ENCODE results near the gene BAZ1B.
"Not testable (repeated sequence)": the region's sequence is repeated elsewhere in the genome, so short reads cannot be mapped to it uniquely, and the experiment has no call there.

The BAZ1B gene

GRCh38 chr7:73442222-73442902 is 79.7 kb downstream of the BAZ1B start:
- no peak for DNase-seq

DNA sequence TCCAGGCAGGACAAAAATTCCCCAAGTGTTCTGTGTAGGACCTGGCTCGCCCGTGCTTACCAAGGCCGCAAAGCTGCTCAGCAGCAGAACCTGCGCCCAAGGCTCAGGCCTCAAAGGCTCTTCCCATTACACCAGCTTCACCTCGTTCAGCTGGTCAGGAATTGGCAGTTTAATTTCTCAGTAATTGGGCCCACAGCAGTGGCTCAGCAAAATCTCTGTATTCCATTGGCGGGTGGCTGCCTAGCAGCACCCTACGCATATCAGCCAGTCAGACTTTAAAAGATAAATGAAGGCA is 82.7 kb downstream of the BAZ1B start:
- no peak for DNase-seq

DNA sequence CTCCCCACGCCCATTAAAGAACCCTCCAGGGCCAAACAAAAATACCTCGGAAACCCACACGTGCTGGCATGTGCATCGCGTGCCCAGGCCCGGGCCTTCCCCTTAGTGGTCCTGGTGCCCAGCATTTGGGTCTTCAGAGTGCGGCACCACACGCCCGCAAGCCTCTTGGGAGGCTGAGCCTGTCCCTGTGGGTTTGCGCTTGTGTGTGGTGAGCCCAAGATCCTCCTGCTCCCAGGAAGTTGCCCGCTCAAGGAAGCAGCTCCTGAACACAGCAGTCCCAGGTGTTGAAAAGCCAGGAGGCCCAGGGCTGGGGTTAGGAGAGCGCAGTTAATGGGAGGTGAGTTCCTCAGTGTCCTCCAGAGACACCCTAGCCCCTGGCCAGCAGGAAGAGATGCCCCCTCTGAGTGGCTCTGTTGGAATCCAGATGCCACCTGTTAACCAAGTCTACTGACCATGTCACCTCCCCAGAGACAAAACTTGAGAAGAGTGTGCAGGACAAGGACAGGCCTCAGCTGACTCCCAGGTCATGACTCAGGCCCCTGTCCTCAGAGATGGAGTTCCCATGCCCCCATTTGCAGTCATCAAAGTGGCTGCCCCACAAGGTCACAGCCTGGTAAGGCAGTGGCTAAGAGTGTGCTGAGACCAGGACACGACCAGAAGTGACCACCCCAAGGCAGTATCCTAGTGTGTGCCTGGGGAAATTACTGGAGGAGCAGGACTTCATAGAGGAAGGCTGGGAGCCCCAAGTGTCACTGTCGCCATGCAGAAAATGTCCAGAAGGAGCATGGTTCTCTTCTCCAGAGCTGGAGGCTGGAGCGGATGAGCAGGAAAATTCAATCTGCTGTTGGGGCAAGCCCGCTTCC is 83.3 kb downstream of the BAZ1B start:
- no peak for DNase-seq

GRCh38 chr7:73437621-73438416 is 84.3 kb downstream of the BAZ1B start:
- no peak for DNase-seq

GRCh38 chr7:73437091-73437490 is 85.0 kb downstream of the BAZ1B start:
- no peak for DNase-seq

DNA sequence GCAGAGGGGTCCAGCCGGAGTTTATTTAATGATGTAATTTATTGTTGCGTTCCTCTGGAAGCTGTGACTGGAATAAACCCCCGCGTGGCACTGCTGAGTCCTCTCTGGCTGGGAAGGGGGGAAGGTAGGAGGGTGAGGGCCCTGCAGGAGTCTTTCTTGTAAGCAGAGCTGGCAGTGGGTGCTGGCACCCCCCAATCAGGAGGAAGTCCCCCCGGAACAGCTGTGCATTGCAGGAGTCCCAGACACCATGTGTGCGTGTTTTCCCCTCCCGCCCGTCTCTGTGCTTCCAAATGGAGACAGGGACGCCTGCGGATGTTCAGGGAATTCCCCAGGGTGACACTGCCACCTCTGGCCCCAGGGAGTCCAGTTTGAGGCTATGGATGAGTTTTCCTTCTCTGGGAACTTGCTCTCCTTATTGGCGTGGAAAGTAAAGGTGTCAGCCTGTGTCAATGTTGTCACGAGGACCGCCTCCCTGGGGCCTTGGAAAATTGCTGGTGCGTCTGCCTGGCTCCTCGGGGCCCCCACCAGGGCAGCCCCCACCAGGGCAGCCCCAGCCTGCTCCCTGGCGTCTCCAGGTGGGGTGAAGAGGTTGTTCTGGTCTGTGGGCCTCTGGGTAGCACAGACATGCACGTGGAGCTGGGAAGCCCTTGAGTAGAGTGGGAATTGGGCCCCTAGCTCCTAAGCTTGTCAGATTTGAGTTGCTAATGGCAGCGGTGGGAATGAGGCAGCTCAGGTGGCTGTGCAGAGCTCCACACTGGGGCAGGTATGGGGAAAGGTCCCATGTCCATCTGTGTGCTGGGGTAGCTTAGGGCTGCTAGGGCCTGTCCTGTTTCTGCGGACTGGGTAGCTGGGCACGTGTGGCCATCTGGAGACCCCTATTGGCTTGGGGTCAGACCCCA is 85.8 kb downstream of the BAZ1B start:
- no peak for DNase-seq

- no peak for DNase-seq
Observed at GRCh38 chr7:73435471-73436009, 86.6 kb downstream of the BAZ1B start.

GRCh38 chr7:73434701-73435069 is 87.4 kb downstream of the BAZ1B start:
- no peak for DNase-seq

DNA sequence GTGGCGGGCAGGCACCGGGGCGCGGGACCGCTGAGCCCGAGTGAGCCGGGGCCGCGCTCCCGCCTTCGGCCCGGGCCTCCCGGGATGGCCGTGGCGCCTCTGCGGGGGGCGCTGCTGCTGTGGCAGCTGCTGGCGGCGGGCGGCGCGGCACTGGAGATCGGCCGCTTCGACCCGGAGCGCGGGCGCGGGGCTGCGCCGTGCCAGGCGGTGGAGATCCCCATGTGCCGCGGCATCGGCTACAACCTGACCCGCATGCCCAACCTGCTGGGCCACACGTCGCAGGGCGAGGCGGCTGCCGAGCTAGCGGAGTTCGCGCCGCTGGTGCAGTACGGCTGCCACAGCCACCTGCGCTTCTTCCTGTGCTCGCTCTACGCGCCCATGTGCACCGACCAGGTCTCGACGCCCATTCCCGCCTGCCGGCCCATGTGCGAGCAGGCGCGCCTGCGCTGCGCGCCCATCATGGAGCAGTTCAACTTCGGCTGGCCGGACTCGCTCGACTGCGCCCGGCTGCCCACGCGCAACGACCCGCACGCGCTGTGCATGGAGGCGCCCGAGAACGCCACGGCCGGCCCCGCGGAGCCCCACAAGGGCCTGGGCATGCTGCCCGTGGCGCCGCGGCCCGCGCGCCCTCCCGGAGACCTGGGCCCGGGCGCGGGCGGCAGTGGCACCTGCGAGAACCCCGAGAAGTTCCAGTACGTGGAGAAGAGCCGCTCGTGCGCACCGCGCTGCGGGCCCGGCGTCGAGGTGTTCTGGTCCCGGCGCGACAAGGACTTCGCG is 88.0 kb downstream of the BAZ1B start:
- DNase-seq = peak; percentile 28

DNA sequence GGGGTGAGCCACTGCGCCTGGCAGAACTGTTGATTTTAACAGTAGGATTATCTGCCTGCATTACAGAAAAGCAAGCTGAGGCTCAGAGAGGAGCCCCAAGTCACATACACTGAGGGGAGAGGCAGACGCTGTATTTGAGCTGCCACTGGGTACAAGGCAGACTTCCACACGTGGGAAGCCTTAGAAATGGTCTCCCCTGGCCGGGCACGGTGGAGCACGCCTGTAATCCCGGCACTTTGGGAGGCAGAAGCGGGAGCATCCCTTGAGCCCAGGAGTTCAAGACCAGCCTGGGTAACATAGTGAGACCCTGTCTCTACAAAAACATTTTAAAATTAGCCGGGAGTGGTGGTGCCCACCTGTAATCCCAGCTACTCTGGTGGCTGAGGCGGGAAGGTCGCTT is 89.4 kb downstream of the BAZ1B start:
- no peak for DNase-seq

DNA sequence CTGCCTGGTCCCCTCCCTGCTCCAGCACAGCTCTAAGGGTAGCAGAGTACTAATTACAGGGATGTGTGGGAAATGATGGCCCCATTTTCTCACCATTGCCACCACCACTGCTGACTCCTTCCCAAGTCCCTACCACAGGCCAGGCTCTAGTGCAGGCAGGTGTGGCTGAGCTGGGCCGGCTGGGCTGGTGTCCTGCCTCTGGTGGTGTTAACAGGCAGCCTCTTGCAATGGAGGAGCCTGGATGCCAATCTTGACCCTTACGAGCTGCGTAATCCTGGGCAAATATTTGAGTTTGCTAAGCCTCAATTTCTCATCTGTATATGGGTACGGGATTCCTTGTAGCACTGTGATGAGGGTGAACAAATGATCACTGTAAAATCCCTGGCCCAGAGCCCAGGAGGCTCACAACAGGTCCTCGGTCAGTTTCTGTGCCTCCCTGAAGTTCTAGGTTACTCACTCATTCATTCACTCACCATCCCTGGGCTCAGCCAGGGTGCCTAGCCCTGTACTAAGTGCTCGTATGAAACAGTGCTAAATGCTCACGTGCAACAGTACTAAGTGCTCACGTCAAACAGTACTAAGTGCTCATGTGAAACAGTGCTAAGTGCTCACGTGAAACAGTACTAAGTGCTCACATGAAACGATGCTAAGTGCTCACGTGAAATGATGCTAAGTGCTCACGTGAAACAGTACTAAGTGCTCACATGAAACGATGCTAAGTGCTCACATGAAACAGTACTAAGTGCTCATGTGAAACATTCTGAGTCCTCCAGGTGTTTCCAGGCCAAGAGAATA is 90.9 kb downstream of the BAZ1B start:
- no peak for DNase-seq

DNA sequence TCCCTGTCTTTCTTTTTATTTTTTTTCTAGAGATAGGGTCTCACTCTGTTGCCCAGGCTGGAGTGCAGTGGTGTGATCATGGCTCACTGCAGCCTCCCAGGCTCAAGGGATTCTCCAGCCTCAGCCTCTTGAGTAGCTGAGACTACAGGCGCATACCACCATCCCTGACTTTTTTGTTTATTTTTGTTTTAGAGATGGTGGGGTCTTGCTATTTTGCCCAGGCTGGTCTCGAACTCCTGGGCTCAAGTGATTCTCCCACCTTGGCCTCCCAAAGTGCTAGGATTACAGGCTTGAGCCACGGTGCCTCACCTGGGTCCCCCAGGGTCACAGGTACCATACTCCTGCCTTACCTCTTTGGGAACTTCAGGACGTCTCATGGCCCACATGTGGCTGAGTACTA is 91.6 kb downstream of the BAZ1B start:
- not testable (repeated sequence) for DNase-seq

- no peak for DNase-seq
Observed at GRCh38 chr7:73429622-73430505, 92.2 kb downstream of the BAZ1B start.

- DNase-seq = no peak
Observed at GRCh38 chr7:73429215-73429614, 92.9 kb downstream of the BAZ1B start.

DNA sequence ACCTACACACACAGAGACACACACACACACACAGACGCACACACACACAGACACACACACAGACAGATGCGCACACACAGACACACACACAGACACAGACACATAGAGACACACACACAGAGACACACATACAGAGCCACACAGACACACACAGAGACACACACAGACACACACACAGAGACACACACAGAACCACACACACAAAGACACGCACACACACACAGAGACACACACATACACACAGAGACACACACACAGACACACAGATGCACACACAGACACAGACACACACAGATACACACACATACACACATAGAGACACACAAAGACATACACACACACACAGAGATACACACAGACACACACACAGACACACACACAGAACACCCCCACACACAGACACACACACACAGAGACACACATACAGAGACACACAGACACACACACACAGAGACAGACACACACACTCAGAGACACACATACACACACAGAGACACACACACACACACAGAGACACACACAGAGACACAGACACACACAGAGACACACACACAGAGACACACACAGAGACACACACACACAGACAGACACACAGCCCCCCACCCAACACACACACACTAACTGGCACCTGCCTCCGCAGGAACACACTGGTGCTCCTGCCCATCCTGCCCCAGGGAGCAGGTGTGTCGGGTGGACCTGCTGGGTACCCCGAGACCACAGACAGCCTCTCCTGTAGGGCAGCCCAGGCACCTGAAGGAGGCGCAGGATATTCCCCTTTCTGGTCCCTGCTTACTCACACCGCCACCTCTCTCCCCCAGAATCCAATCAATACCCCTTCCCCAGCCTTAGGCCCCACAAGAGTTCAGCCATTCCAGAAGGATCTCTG is 93.9 kb downstream of the BAZ1B start:
- DNase-seq = no peak

GRCh38 chr7:73426016-73426415 is 96.1 kb downstream of the BAZ1B start:
- no peak for DNase-seq

DNA sequence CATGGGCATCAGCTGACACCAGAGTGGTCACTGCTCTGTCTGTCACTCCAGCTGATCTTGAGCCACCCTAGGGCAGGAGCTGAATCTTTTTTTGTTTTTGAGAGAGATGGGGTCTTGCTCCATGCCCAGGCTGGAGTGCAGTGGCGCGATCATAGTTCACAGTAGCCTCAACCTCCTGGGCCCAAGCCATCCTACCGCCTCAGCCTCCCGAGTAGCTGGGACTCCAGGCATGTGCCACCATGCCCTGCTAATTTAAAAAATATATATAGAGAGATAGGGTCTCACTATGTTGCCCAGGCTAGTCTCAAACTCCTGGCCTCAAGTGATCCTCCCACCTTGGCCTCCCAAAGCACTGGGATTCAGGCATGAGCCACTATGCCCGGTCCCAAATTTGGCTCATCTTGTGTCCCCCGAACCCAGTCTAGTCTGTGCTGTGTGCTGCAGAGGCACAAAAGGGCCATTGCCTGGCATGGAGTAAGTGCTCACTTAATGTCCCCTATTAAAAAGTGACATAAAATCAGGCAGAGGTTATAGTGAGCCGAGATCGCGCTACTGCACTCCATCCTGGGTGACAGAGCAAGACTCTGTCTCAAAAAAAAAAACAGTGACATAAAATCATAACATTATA is 96.6 kb downstream of the BAZ1B start:
- DNase-seq = no peak

DNA sequence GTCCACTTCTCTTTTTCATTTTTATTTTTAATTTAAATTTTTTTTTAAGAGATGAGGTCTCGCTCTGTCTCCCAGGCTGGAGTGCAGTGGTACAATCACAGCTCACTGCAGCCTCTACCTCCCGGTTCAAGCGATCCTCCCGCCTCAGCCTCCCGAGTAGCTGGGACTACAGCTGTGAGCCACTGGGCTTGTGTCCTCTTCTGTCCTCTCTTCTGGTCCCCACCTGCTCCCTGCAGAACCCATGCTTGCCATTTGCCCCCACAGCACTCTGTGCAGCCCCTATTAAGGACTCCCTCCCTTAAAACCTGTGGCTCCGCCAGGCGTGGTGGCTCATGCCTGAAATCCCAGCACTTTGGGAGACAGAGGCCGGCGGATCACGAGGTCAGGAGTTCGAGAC is 97.6 kb downstream of the BAZ1B start:
- DNase-seq = no peak
